Activated B cell treated with CpG ODN at 0.5 μM for 24 hours (primary cell): Measurements from ENCODE around the gene AGXT2. TPM values are rescaled to one million over a fixed set of nuclear protein-coding genes. Genes with fewer than 3 reads are reported as not detected.

Source experiments
- ATAC-seq: fragments of 200-7000 bp; cut with Tn5 transposase; one replicate; pipeline ENCODE4 v1.10.0; 2021; ENCODE audit warnings: low read depth, mild to moderate bottlenecking, moderate library complexity
- CTCF ChIA-PET: fragments of 350-600 bp; sonication (Branson Sonifier 250); formaldehyde crosslinking; loops from one replicate; lab custom pipeline; 2021; ENCODE audit warnings: antibody characterized with exemption; lab: Charles Lee
- POLR2A ChIA-PET: fragments of 350-600 bp; sonication (Branson Sonifier 250); formaldehyde crosslinking; loops from one replicate; lab custom pipeline; 2021; ENCODE audit warnings: antibody characterized with exemption; lab: Charles Lee
- DNase-seq: peaks from one replicate; pipeline ENCODE4 v3.0.0; 2022
- H3K27ac Mint-ChIP-seq: one replicate; pipeline ENCODE4 v1.8.0; 2020; ENCODE audit warnings: mixed read lengths
- H3K27me3 Mint-ChIP-seq: one replicate; pipeline ENCODE4 v1.8.0; 2021; ENCODE audit warnings: mixed read lengths
- H3K36me3 Mint-ChIP-seq: one replicate; pipeline ENCODE4 v1.8.0; 2021; ENCODE audit warnings: low read depth, mixed read lengths
- H3K4me1 Mint-ChIP-seq: one replicate; pipeline ENCODE4 v1.8.0; 2021; ENCODE audit warnings: mixed read lengths
- H3K4me3 Mint-ChIP-seq: one replicate; pipeline ENCODE4 v1.8.0; 2020; ENCODE audit warnings: mild to moderate bottlenecking, mixed read lengths
- H3K9me3 Mint-ChIP-seq: one replicate; pipeline ENCODE4 v1.8.0; 2020; ENCODE audit warnings: mixed read lengths
- CTCF ChIP-seq: fragments of 200-600 bp; IDR thresholded peaks from one replicate; pipeline ENCODE4 v1.8.0; 2022; ENCODE audit warnings: antibody characterized with exemption, mild to moderate bottlenecking
- intact Hi-C: fragments of 100-400 bp; cut with micrococcal nuclease; formaldehyde crosslinking; loops from one replicate; pipeline ENCODE4 v1.15.1; 2024
- total RNA-seq: library from RNA; stranded (reverse); gene quantifications from 2 replicates; pipeline ENCODE4 v1.2.3, GENCODE V29; 2022

Gene AGXT2
- total RNA-seq, 1 donor from 2014 or later, result not detected

GRCh38 chr5:35003018-35003957, 44.5 kb downstream of the AGXT2 start:
- ATAC-seq, result peak; percentile 40
- DNase-seq, result no peak
- POLR2A ChIA-PET, result no interaction called here

GRCh38 chr5:35002459-35002858, 45.3 kb downstream of the AGXT2 start:
- no peaks in the 10 kb centered on the region for H3K4me1 Mint-ChIP-seq
- no peak overlapping the region for H3K27ac Mint-ChIP-seq
- no peak overlapping the region for H3K4me3 Mint-ChIP-seq
- no peak for ATAC-seq
- intact Hi-C loops, result no loop called here
- ChIA-PET CTCF (interaction anchor here (1.4 to 2.0 kb wide), 4 partner anchors 44 to 517 kb away, joined by 3 to 12 read pairs (median 7); no protein-coding TSS in a partner anchor), POLR2A (no interaction called here)
- no peaks in the 10 kb centered on the region for H3K9me3 Mint-ChIP-seq
- TF ChIP-seq CTCF, result no peak
- H3K36me3 Mint-ChIP-seq, result no peaks in the 10 kb centered on the region
- H3K27me3 Mint-ChIP-seq, result peaks cover 14% of the 10 kb centered on the region
- DNase-seq, result no peak

More at GRCh38 chr5:35003018-35003957, 44.5 kb downstream of the AGXT2 start:
- TF ChIP-seq CTCF, result peak; percentile 38
- CTCF ChIA-PET, result interaction anchor here (0.7 to 2.0 kb wide), 11 partner anchors 11 to 532 kb away, joined by 3 to 12 read pairs (median 3); partner anchors contain the start of gene RAD1
- no peaks in the 10 kb centered on the region for H3K36me3 Mint-ChIP-seq
- no peaks in the 10 kb centered on the region for H3K9me3 Mint-ChIP-seq
- no peaks in the 10 kb centered on the region for H3K4me1 Mint-ChIP-seq
- no peak overlapping the region for H3K4me3 Mint-ChIP-seq
- intact Hi-C loops, result loop anchor here (1.0 kb wide), 4 partner anchors 45 to 529 kb away; no protein-coding TSS in a partner anchor
- no peak overlapping the region for H3K27ac Mint-ChIP-seq
- peaks cover 14% of the 10 kb centered on the region for H3K27me3 Mint-ChIP-seq

- H3K36me3 Mint-ChIP-seq, result no peaks in the 10 kb centered on the region
- no peak overlapping the region for H3K4me3 Mint-ChIP-seq
- intact Hi-C loops, result no loop called here
- no peak for DNase-seq
- H3K4me1 Mint-ChIP-seq, result no peaks in the 10 kb centered on the region
- TF ChIP-seq CTCF, result no peak
- no peak overlapping the region for H3K27ac Mint-ChIP-seq
- ChIA-PET POLR2A (no interaction called here), CTCF (interaction anchor here (1.4 to 2.0 kb wide), 2 partner anchors 44 to 478 kb away, joined by 3 to 12 read pairs; no protein-coding TSS in a partner anchor)
- ATAC-seq, result no peak
- peaks cover 14% of the 10 kb centered on the region for H3K27me3 Mint-ChIP-seq
- no peaks in the 10 kb centered on the region for H3K9me3 Mint-ChIP-seq
Observed at GRCh38 chr5:35001842-35002241, 45.9 kb downstream of the AGXT2 start.

- ChIA-PET POLR2A (no interaction called here), CTCF (no interaction called here)
- Mint-ChIP-seq H3K27me3 (peaks cover 18% of the 10 kb centered on the region), H3K27ac (no peak overlapping the region), H3K4me3 (no peak overlapping the region), H3K4me1 (no peaks in the 10 kb centered on the region), H3K36me3 (no peaks in the 10 kb centered on the region), H3K9me3 (no peaks in the 10 kb centered on the region)
- intact Hi-C loops, result no loop called here
- TF ChIP-seq CTCF, result no peak
- DNase-seq (no peak), ATAC-seq (no peak)
Observed at GRCh38 chr5:34998058-34998789, 49.5 kb downstream of the AGXT2 start.
